HG02571 (cell line): ENCODE measurements around the gene SMIM10.
"Not testable (repeated sequence)": the region's sequence is repeated elsewhere in the genome, so short reads cannot be mapped to it uniquely, and the experiment has no call there.

Experiments
- ATAC-seq: cut with Tn5 transposase; IDR thresholded peaks from one replicate; pipeline ENCODE4 v1.9.1; 2021; ENCODE audit warnings: mild to moderate bottlenecking, moderate library complexity; ENCODE audit not compliant: unreplicated experiment

SMIM10 gene

GRCh38 chrX:134990801-134991481, at the start of gene SMIM10:
Gene SMIM10, plus strand, starts transcription at chrX:134990991. Its CDS starts 105 bp downstream, at chrX:134991096.
- ATAC-seq = peak; percentile 45

GRCh38 chrX:134946364-134946763, 44.4 kb upstream of the SMIM10 start:
- not testable (repeated sequence) for ATAC-seq

GRCh38 chrX:134948333-134949241, 42.2 kb upstream of the SMIM10 start:
- no peak for ATAC-seq

GRCh38 chrX:134949271-134949670, 41.5 kb upstream of the SMIM10 start:
- no peak for ATAC-seq

GRCh38 chrX:134957836-134958235, 33.0 kb upstream of the SMIM10 start:
- ATAC-seq = no peak

GRCh38 chrX:134960366-134960765, 30.4 kb upstream of the SMIM10 start:
- ATAC-seq = not testable (repeated sequence)

- ATAC-seq = no peak
Measured at GRCh38 chrX:134963041-134963440, 27.8 kb upstream of the SMIM10 start.

GRCh38 chrX:134969726-134970125, 21.1 kb upstream of the SMIM10 start:
- no peak for ATAC-seq

- no peak for ATAC-seq
Measured at GRCh38 chrX:134971926-134972325, 18.9 kb upstream of the SMIM10 start.

GRCh38 chrX:134975516-134975915, 15.3 kb upstream of the SMIM10 start:
- no peak for ATAC-seq

GRCh38 chrX:134981910-134982309, 8.9 kb upstream of the SMIM10 start:
- ATAC-seq = no peak

- ATAC-seq = no peak
Measured at GRCh38 chrX:134982748-134983147, 8.0 kb upstream of the SMIM10 start.

GRCh38 chrX:134985479-134985878, 5.3 kb upstream of the SMIM10 start:
- ATAC-seq = no peak

GRCh38 chrX:134990475-134990800, 353 bp upstream of the SMIM10 start:
- ATAC-seq = no peak

- ATAC-seq = no peak
Measured at GRCh38 chrX:134997646-134998045, 6.9 kb downstream of the SMIM10 start.

GRCh38 chrX:134998246-134998645, 7.5 kb downstream of the SMIM10 start:
- ATAC-seq = no peak

- ATAC-seq = no peak
Measured at GRCh38 chrX:134999469-134999868, 8.7 kb downstream of the SMIM10 start.

- no peak for ATAC-seq
Measured at GRCh38 chrX:135000516-135000915, 9.7 kb downstream of the SMIM10 start.

- peak; percentile 93 for ATAC-seq
Measured at GRCh38 chrX:135003876-135004623, 13.3 kb downstream of the SMIM10 start.

- no peak for ATAC-seq
Measured at GRCh38 chrX:135006187-135006586, 15.4 kb downstream of the SMIM10 start.

GRCh38 chrX:135009057-135009610, 18.3 kb downstream of the SMIM10 start:
- no peak for ATAC-seq
